Measurements from ENCODE around the gene SPRN. TPM values are rescaled to one million over a fixed set of nuclear protein-coding genes. Genes with fewer than 3 reads are reported as not detected.
A peak's percentile ranks its signal among the peaks of the same experiment; 100 is the strongest.

SPRN gene
- total RNA-seq, 1 experiment from 2014 or later, result not detected

- H3K27me3 ChIP-seq (ENCODE audit: insufficient read depth, low read depth), result no peaks in the 10 kb centered on the region
- H3F3A ChIP-seq (ENCODE audit: insufficient read depth, low read depth), result no peaks in the 10 kb centered on the region
- intact Hi-C loops (cut with micrococcal nuclease; ENCODE audit: unreplicated experiment), result loop anchor here (2.0 to 10.0 kb wide), 2 partner anchors 16 to 146 kb away; partner anchors contain the start of genes CYP2E1 and MTG1
- CTCF ChIA-PET, result interaction anchor here (0.6 kb wide), 1 partner anchor 122 kb away, joined by 11 read pairs; no protein-coding TSS in a partner anchor
- H3K4me1 ChIP-seq (replicated peaks; ENCODE audit: insufficient read depth), result no peaks in the 10 kb centered on the region
- no peaks in the 10 kb centered on the region for H3K9me2 ChIP-seq (ENCODE audit: insufficient read depth)
- peak within 1 kb of the TSS; percentile 89 for H2AFZ ChIP-seq
- POLR2A ChIA-PET (ENCODE audit: unreplicated experiment), result no interaction called here
- peak within 1 kb of the TSS; percentile 93 for H3K4me2 ChIP-seq
- no peaks in the 10 kb centered on the region for H3K9me3 ChIP-seq (ENCODE audit: insufficient read depth, low read depth)
- H3K79me2 ChIP-seq (ENCODE audit: low read depth), result no peaks in the 10 kb centered on the region
- H3K27ac ChIP-seq, result no peak within 1 kb of the TSS
- BruUV-seq (replicated peaks), result no TSS peak
- TF ChIP-seq EZH2 (IDR thresholded peaks at IDR 0.05; ENCODE audit: low read depth), result no peak
- no peak for TF ChIP-seq CTCF (conservative IDR thresholded peaks at IDR 0.05)
- peak within 1 kb of the TSS; percentile 64 for H3K4me3 ChIP-seq
- no peaks in the 10 kb centered on the region for H4K20me1 ChIP-seq (ENCODE audit: insufficient read depth)
- H3K36me3 ChIP-seq (ENCODE audit: low read depth), result no peaks in the 10 kb centered on the region
- DNase-seq, result peak in 1 of 2 experiments; percentile 55
These were observed 45.1 kb downstream of the SPRN start, which contains the start of gene PAOX for GRCh38 chr10:133379152-133379800. Gene PAOX, plus strand, starts transcription at chr10:133379262. Its CDS starts 55 bp downstream, at chr10:133379317.

GRCh38 chr10:133378251-133379096 lies 46.0 kb downstream of the SPRN start:
- no TSS peak for BruUV-seq (replicated peaks)
- ChIA-PET CTCF (interaction anchor here (0.6 kb wide), 1 partner anchor 122 kb away, joined by 11 read pairs; no protein-coding TSS in a partner anchor), POLR2A (ENCODE audit: unreplicated experiment) (no interaction called here)
- H3K4me3 ChIP-seq, result peak overlapping the region; percentile 64
- H3K27ac ChIP-seq, result no peak overlapping the region
- TF ChIP-seq EZH2 (IDR thresholded peaks at IDR 0.05; ENCODE audit: low read depth), result no peak
- no peak for TF ChIP-seq CTCF (conservative IDR thresholded peaks at IDR 0.05)
- no peaks in the 10 kb centered on the region for H3K79me2 ChIP-seq (ENCODE audit: low read depth)
- no peaks in the 10 kb centered on the region for H3K27me3 ChIP-seq (ENCODE audit: insufficient read depth, low read depth)
- no peaks in the 10 kb centered on the region for H3K9me3 ChIP-seq (ENCODE audit: insufficient read depth, low read depth)
- no peaks in the 10 kb centered on the region for H4K20me1 ChIP-seq (ENCODE audit: insufficient read depth)
- peak overlapping the region; percentile 89 for H2AFZ ChIP-seq
- DNase-seq, result peak in 1 of 2 experiments; percentile 37
- H3K4me2 ChIP-seq, result peak overlapping the region; percentile 93
- no peaks in the 10 kb centered on the region for H3K9me2 ChIP-seq (ENCODE audit: insufficient read depth)
- no peaks in the 10 kb centered on the region for H3F3A ChIP-seq (ENCODE audit: insufficient read depth, low read depth)
- H3K4me1 ChIP-seq (replicated peaks; ENCODE audit: insufficient read depth), result no peaks in the 10 kb centered on the region
- no peaks in the 10 kb centered on the region for H3K36me3 ChIP-seq (ENCODE audit: low read depth)
- intact Hi-C loops (cut with micrococcal nuclease; ENCODE audit: unreplicated experiment), result loop anchor here (2.0 to 10.0 kb wide), 2 partner anchors 16 to 146 kb away; partner anchors contain the start of genes CYP2E1 and MTG1

- H3K79me2 ChIP-seq (ENCODE audit: low read depth), result no peaks in the 10 kb centered on the region
- ChIA-PET CTCF (no interaction called here), POLR2A (ENCODE audit: unreplicated experiment) (no interaction called here)
- peak overlapping the region; percentile 89 for H2AFZ ChIP-seq
- peak overlapping the region; percentile 64 for H3K4me3 ChIP-seq
- no TSS peak for BruUV-seq (replicated peaks)
- DNase-seq, result no peak
- H3K27ac ChIP-seq, result no peak overlapping the region
- H3F3A ChIP-seq (ENCODE audit: insufficient read depth, low read depth), result no peaks in the 10 kb centered on the region
- H3K9me3 ChIP-seq (ENCODE audit: insufficient read depth, low read depth), result no peaks in the 10 kb centered on the region
- TF ChIP-seq EZH2 (IDR thresholded peaks at IDR 0.05; ENCODE audit: low read depth) (no peak), CTCF (conservative IDR thresholded peaks at IDR 0.05) (no peak)
- no peaks in the 10 kb centered on the region for H4K20me1 ChIP-seq (ENCODE audit: insufficient read depth)
- no peaks in the 10 kb centered on the region for H3K27me3 ChIP-seq (ENCODE audit: insufficient read depth, low read depth)
- H3K9me2 ChIP-seq (ENCODE audit: insufficient read depth), result no peaks in the 10 kb centered on the region
- H3K36me3 ChIP-seq (ENCODE audit: low read depth), result no peaks in the 10 kb centered on the region
- peak overlapping the region; percentile 93 for H3K4me2 ChIP-seq
- no peaks in the 10 kb centered on the region for H3K4me1 ChIP-seq (replicated peaks; ENCODE audit: insufficient read depth)
- intact Hi-C loops (cut with micrococcal nuclease; ENCODE audit: unreplicated experiment), result loop anchor here (2.0 to 10.0 kb wide), 2 partner anchors 17 to 147 kb away; partner anchors contain the start of genes CYP2E1 and MTG1
These were observed 46.6 kb downstream of the SPRN start for GRCh38 chr10:133377818-133378250.

Measured in PC-9 (cell line).